Nephron progenitor cell (in vitro differentiated cells): ENCODE data around the gene MRTFA.
A peak's percentile ranks its signal among the peaks of the same experiment; 100 is the strongest.

ENCODE experiments used
- DNase-seq: peaks from one replicate; pipeline ENCODE4 v3.0.0; 2021
- H3K27ac Mint-ChIP-seq: 2 replicates; pipeline ENCODE4 v1.8.0; 2021; ENCODE audit warnings: mild to moderate bottlenecking, moderate library complexity, mixed read lengths
- H3K27me3 Mint-ChIP-seq: 2 replicates; pipeline ENCODE4 v1.8.0; 2021; ENCODE audit warnings: mild to moderate bottlenecking, low read depth, mixed read lengths; ENCODE audit not compliant: poor library complexity
- H3K36me3 Mint-ChIP-seq: 2 replicates; pipeline ENCODE4 v1.8.0; 2021; ENCODE audit warnings: low read depth, mixed read lengths
- H3K4me1 Mint-ChIP-seq: 2 replicates; pipeline ENCODE4 v1.8.0; 2021; ENCODE audit warnings: mixed read lengths
- H3K4me3 Mint-ChIP-seq: 2 replicates; pipeline ENCODE4 v1.8.0; 2021; ENCODE audit warnings: mild to moderate bottlenecking, moderate library complexity, mixed read lengths
- H3K9me3 Mint-ChIP-seq: 2 replicates; pipeline ENCODE4 v1.8.0; 2021; ENCODE audit warnings: mild to moderate bottlenecking, moderate library complexity, mixed read lengths
- TF ChIP-seq, protein P1 (sequence below): fragments of 200-600 bp; sonication (generic); IDR thresholded peaks from 2 replicates; pipeline ENCODE4 v1.5.0; 2021; ENCODE audit warnings: antibody characterized with exemption

Gene MRTFA

DNA sequence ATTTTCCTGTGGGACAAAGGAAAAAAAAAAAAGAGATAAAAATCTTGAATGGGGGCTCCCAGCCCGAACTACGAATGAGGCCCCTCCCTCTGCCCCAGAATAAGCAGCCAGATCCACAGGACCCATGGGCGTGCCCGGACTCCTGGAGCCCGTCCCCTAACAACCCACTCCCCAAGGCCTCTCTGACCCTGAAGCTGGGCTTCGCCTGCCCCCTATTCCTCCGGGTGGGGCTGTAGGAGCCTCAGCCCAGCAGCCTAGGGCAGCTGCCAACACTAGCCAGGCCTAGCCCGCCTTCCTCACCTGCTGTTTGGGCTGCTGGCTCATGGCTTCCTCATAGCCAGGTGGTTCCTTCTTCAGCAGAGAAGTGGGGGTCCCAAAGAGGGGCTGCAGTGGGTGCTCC is 219.5 kb downstream of the MRTFA start:
- TF ChIP-seq, protein P1, sequence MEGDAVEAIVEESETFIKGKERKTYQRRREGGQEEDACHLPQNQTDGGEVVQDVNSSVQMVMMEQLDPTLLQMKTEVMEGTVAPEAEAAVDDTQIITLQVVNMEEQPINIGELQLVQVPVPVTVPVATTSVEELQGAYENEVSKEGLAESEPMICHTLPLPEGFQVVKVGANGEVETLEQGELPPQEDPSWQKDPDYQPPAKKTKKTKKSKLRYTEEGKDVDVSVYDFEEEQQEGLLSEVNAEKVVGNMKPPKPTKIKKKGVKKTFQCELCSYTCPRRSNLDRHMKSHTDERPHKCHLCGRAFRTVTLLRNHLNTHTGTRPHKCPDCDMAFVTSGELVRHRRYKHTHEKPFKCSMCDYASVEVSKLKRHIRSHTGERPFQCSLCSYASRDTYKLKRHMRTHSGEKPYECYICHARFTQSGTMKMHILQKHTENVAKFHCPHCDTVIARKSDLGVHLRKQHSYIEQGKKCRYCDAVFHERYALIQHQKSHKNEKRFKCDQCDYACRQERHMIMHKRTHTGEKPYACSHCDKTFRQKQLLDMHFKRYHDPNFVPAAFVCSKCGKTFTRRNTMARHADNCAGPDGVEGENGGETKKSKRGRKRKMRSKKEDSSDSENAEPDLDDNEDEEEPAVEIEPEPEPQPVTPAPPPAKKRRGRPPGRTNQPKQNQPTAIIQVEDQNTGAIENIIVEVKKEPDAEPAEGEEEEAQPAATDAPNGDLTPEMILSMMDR = no peak
- Mint-ChIP-seq H3K36me3 (peaks cover 25% of the 10 kb centered on the region), H3K27me3 (no peaks in the 10 kb centered on the region), H3K27ac (peak overlapping the region; percentile 62), H3K4me3 (no peak overlapping the region), H3K9me3 (no peaks in the 10 kb centered on the region), H3K4me1 (peaks cover 15% of the 10 kb centered on the region)
- DNase-seq = no peak

DNA sequence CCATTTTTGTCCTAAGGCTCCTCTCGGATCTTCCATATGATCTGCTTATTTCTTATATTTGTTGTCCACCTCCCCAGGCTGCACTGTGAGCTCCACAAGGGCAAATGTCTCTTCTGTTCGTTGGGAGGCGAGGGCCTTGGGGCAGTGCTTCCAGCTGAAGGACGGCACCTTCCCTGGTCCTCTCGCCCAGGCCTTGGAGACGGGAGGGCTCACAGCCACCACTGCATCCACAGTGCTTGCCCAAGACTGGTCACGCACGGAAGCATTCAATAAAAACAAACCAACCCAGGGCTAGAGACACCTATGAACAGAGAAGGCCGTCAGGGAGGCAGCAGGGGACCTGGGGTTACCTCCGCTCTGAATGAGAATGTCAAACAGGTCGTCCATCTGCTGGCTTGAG is 219.9 kb downstream of the MRTFA start:
- no peak for DNase-seq
- Mint-ChIP-seq H3K27ac (peak overlapping the region; percentile 62), H3K4me1 (peaks cover 15% of the 10 kb centered on the region), H3K27me3 (no peaks in the 10 kb centered on the region), H3K36me3 (peaks cover 27% of the 10 kb centered on the region), H3K4me3 (no peak overlapping the region), H3K9me3 (no peaks in the 10 kb centered on the region)
- TF ChIP-seq, protein P1 = no peak

DNA sequence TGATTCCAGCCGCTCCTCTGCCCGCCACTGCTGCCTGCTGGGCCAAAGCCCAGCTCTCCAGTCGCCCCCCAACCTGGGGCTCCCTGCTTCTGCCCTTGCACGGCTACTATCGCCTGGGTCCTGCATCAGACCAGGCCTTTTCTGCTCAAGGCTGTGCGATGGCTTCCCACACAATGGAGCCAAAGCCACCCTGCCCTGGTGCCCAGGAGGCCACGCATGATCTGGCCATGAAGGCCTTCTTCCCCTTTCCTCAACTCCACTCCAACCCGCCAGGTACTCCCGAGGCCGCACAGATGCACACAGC is 220.3 kb downstream of the MRTFA start:
- Mint-ChIP-seq H3K9me3 (no peaks in the 10 kb centered on the region), H3K4me3 (no peak overlapping the region), H3K36me3 (peaks cover 27% of the 10 kb centered on the region), H3K4me1 (peaks cover 15% of the 10 kb centered on the region), H3K27ac (peak overlapping the region; percentile 96), H3K27me3 (no peaks in the 10 kb centered on the region)
- TF ChIP-seq, protein P1 = no peak
- DNase-seq = no peak

DNA sequence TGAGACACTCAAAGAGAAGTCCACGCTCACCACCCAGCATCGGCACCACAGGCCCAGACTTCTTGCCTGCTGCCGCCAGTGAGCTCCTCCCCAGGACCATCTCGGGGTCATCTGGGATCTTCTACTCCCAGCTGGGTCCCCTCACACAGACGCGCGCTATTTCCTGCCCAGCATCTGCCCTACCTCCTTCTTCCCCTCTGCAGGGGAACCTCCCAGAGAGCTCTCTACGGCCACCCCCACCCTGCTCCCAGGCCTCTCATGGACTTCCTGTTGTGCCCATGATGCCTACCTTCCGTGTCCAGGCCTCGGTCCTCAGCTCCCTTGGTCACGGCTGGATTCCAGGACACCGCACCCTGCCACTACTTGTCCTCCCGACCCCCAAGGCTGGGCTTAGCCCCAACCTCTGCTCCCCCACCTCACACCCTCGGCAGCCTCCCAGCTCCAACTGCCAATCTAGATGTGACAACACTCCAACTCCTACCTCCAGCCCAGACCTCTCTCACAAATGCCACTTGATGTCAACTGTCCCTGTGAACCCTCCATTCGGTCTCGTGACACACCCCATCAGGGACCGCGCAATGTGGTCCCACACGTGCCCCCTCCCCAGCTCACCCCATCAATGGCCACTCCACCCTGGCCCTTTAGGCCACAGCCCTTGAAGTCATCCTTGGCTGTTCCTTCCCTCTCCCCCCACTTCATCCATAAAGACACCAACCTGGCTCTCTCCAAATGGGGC is 220.8 kb downstream of the MRTFA start:
- DNase-seq = no peak
- peaks cover 27% of the 10 kb centered on the region for H3K36me3 Mint-ChIP-seq
- H3K4me1 Mint-ChIP-seq = peaks cover 15% of the 10 kb centered on the region
- H3K4me3 Mint-ChIP-seq = no peak overlapping the region
- H3K27me3 Mint-ChIP-seq = no peaks in the 10 kb centered on the region
- H3K9me3 Mint-ChIP-seq = no peaks in the 10 kb centered on the region
- H3K27ac Mint-ChIP-seq = peak overlapping the region; percentile 96
- TF ChIP-seq, protein P1 = no peak

DNA sequence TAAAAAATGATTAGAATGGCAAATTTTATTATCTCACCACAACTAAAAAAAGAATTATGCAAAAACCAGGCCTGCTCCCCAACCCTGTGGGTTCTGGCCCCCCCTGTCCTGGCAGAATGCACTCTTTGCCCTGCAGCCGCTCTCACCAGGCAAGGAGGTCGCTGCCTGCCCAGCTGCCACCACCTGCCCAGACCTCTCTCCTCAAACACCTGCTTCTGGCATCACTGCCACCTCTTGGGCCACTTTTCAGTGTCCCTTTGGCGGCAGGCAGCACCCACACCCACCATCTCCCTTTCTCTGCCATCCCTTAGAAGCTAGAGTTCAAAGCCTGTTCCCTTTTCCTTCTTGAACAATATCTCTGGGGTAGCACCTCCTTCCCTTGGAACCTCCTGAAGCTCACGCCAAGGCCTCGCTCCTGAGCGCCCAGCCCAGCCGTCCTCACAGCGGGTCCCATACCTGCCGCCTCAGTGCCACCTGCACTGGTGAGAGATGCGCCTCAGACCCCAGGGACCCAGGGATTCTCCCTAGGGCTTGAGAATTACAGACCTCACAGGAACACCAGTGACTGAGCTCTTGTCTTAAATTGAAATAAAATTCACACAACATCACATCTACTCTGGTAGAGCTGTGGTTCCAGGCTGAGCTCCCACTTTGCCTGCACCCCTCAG is 221.5 kb downstream of the MRTFA start:
- no peak for DNase-seq
- Mint-ChIP-seq H3K27me3 (no peaks in the 10 kb centered on the region), H3K4me1 (peaks cover 15% of the 10 kb centered on the region), H3K4me3 (no peak overlapping the region), H3K9me3 (no peaks in the 10 kb centered on the region), H3K36me3 (peaks cover 27% of the 10 kb centered on the region), H3K27ac (peak overlapping the region; percentile 96)
- TF ChIP-seq, protein P1 = no peak

DNA sequence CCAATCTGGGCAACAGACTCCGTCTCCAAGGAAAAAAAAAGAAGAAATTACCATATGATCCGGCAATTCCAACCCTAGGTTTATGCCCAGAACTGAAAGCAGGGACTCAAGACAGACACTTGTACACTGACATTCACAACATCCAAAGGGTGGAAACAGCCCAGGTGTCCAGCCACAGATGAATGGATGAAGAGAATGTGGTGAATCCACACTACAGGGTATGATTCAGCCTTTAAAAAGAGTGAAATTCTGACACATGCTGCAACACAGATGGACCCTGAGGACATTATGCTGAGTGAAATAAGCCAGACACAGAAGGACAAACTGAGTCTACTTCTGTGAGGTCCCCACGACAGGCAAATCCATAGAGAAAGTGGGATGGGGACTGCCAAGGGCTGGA is 222.2 kb downstream of the MRTFA start:
- TF ChIP-seq, protein P1 = no peak
- peak overlapping the region; percentile 29 for H3K27ac Mint-ChIP-seq
- peaks cover 15% of the 10 kb centered on the region for H3K4me1 Mint-ChIP-seq
- no peaks in the 10 kb centered on the region for H3K27me3 Mint-ChIP-seq
- H3K9me3 Mint-ChIP-seq = no peaks in the 10 kb centered on the region
- H3K4me3 Mint-ChIP-seq = no peak overlapping the region
- no peak for DNase-seq
- H3K36me3 Mint-ChIP-seq = peaks cover 23% of the 10 kb centered on the region
